ENCODE results near the gene ZCCHC9. TPM values are rescaled to one million over a fixed set of nuclear protein-coding genes. Genes with fewer than 3 reads are reported as not detected.

ZCCHC9 gene
- total RNA-seq, 1 experiment from 2014 or later, result 32.2 TPM

DNA sequence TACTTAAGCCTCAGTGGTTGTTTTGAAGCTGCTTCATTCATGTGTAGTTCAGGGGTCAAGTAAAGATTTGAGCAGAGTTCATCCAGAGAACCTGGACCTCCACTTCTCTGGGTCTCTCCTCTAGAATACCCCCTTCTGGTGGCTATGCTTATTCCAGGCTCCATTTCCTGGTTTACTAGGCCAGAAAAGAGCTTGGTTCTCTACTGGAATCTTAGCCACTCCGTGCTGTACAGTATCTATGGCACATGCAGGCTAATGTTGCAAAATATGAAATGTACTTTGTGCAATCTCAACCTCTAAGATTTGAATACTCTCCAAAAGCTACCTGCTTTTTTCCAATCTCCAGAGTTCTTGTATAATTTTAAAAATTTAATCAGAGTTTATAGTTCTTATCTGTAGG lies 17.4 kb upstream of the ZCCHC9 start:
- H3K9me3 ChIP-seq (ENCODE audit: control insufficient read depth, low read depth, low read length), result no peaks in the 10 kb centered on the region
- no peak for DNase-seq
- no peak overlapping the region for H4K8ac ChIP-seq (replicated peaks; ENCODE audit: insufficient read length, low read depth, low read length)
- H4K5ac ChIP-seq (ENCODE audit: insufficient read length, low read depth, low read length), result no peak overlapping the region
- no peak overlapping the region for H3T11ph ChIP-seq (ENCODE audit: low read length)
- H3K23ac ChIP-seq (ENCODE audit: insufficient read length, low read depth, low read length), result no peak overlapping the region
- H2BK15ac ChIP-seq (ENCODE audit: low read depth, low read length), result no peak overlapping the region
- H3K79me1 ChIP-seq (ENCODE audit: insufficient read depth, low read depth, low read length, poor library complexity, severe bottlenecking), result no peaks in the 10 kb centered on the region
- no peak overlapping the region for H4K91ac ChIP-seq (ENCODE audit: insufficient read length, low read depth, low read length)
- H3K14ac ChIP-seq (ENCODE audit: insufficient read depth, low read length), result no peak overlapping the region
- peaks cover 4% of the 10 kb centered on the region; the same call in 1 of the 2 replicates for H3K79me2 ChIP-seq (ENCODE audit: insufficient read depth, low read length)
- no peak overlapping the region for H3K4ac ChIP-seq (ENCODE audit: low read depth, low read length)
- H2BK20ac ChIP-seq (ENCODE audit: low read depth, low read length, poor library complexity, severe bottlenecking), result no peak overlapping the region
- no peaks in the 10 kb centered on the region for H3K27me3 ChIP-seq (ENCODE audit: insufficient read depth, low read length)
- H3K4me1 ChIP-seq (ENCODE audit: insufficient read depth, low read length), result no peaks in the 10 kb centered on the region; the same call in 1 of the 2 replicates
- no peak overlapping the region for H3K27ac ChIP-seq (ENCODE audit: insufficient read length, low read depth, low read length)
- no peak for TF ChIP-seq CTCF (conservative IDR thresholded peaks at IDR 0.05)
- Mint-ChIP-seq H3K36me3 (ENCODE audit: insufficient read depth in 1 of 3, low read depth in 3 of 3) (peaks cover 3 to 10% (median 7%) of the 10 kb centered on the region in 3 experiments; a peak in 5 of 7 replicates), H3K4me3 (no peak overlapping the region), H3K27ac (no peak overlapping the region), H3K4me1 (no peaks in the 10 kb centered on the region), H3K9me3 (peaks cover 3 to 11% of the 10 kb centered on the region in 2 experiments; a peak in 3 of 5 replicates), H3K27me3 (ENCODE audit: low read depth) (peaks cover 2% of the 10 kb centered on the region; the same call in 1 of the 2 replicates)
- no peak overlapping the region for H2BK5ac ChIP-seq (ENCODE audit: insufficient read length, low read length)
- no peak overlapping the region for H3K56ac ChIP-seq (ENCODE audit: insufficient read length, low read depth, low read length)
- no peak overlapping the region for H2BK120ac ChIP-seq (ENCODE audit: low read depth, low read length, poor library complexity, severe bottlenecking)
- no peak overlapping the region for H3K4me2 ChIP-seq (ENCODE audit: insufficient read depth, insufficient read length, low read length)
- no peak overlapping the region for H3K9ac ChIP-seq (ENCODE audit: extremely low read depth, insufficient read length, low read length)
- no CpG with 5 or more reads among the region's 1 CpG for WGBS (ENCODE audit: extremely low coverage, insufficient read length, low lambda C conversion rate)
- no peak overlapping the region for H2AK5ac ChIP-seq (ENCODE audit: insufficient read length, low read length)
- H3K18ac ChIP-seq (ENCODE audit: insufficient read length, low read depth, low read length), result no peak overlapping the region
- H3K23me2 ChIP-seq (ENCODE audit: insufficient read length, low read depth, low read length, poor library complexity, severe bottlenecking), result no peaks in the 10 kb centered on the region
- H4K20me1 ChIP-seq (ENCODE audit: control insufficient read depth, insufficient read depth, insufficient read length), result no peaks in the 10 kb centered on the region
- H2BK12ac ChIP-seq (ENCODE audit: insufficient read length, low read depth, low read length), result no peak overlapping the region
- no peak overlapping the region for H2AFZ ChIP-seq (ENCODE audit: low read length)

All from H9 (cell line).